Kidney epithelial cell (primary cell): ENCODE results near the gene MRPL20. TPM values are rescaled to one million over a fixed set of nuclear protein-coding genes. Genes with fewer than 3 reads are reported as not detected.

Source experiments
- DNase-seq: peaks from one replicate; pipeline ENCODE4 v3.0.0-alpha.2; 2010; ENCODE audit warnings: low read depth
- H3K27me3 ChIP-seq: 2 replicates; pipeline ENCODE4 v1.6.0; 2011; ENCODE audit warnings: low read length; ENCODE audit not compliant: control insufficient read depth, insufficient read depth
- H3K36me3 ChIP-seq: 2 replicates; pipeline ENCODE4 v1.5.1; 2011; ENCODE audit warnings: low read length; ENCODE audit not compliant: control insufficient read depth, insufficient read depth
- H3K4me3 ChIP-seq: 2 replicates; pipeline ENCODE4 v1.5.1; 2011; ENCODE audit warnings: low read depth, mild to moderate bottlenecking, control low read depth, low read length
- CTCF ChIP-seq: IDR thresholded peaks from 2 replicates; pipeline ENCODE4 v1.5.1; 2011; ENCODE audit warnings: mild to moderate bottlenecking, moderate library complexity, low read length, control low read depth, inconsistent platforms; ENCODE audit not compliant: insufficient read depth, poor library complexity, severe bottlenecking
- total RNA-seq: library from RNA; depleted of rRNA; stranded (reverse); fragments of >200 nt; gene quantifications from 2 replicates; pipeline ENCODE4 v1.2.3, GENCODE V29; 2015

The MRPL20 gene
- total RNA-seq, 1 donor from 2014 or later: 159 TPM

DNA sequence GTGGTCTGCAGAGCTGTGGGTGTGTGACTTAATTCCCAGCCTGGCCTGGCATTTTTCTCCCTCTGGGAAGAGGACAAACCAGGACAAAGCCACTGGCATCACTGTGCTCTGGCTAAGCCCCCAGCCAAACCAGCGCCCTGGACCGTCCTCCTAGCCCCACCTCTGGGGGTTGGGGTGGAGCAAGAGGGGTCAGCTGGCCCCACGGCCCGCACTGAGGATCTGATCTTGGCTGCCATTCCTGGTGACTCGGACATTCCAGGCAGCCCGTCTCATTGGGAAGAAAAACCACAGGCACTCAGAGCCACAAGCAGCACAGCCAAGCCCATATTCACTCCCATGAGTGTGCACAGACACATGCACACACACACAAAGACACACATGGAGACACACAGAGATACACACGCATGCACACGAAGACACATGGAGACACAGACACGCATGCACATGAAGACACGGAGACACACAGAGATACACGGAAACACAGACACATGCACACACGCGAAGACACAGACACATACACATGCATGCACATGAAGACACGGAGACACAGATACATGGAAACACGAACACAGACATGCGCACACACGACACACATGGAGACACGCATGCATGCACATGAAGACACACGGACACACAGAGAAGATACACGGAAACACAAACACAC is 46.5 kb downstream of the MRPL20 start:
- no peak overlapping the region for H3K4me3 ChIP-seq
- no peaks in the 10 kb centered on the region for H3K36me3 ChIP-seq
- no peaks in the 10 kb centered on the region for H3K27me3 ChIP-seq
- DNase-seq: peak; percentile 82
- no peak for TF ChIP-seq CTCF

DNA sequence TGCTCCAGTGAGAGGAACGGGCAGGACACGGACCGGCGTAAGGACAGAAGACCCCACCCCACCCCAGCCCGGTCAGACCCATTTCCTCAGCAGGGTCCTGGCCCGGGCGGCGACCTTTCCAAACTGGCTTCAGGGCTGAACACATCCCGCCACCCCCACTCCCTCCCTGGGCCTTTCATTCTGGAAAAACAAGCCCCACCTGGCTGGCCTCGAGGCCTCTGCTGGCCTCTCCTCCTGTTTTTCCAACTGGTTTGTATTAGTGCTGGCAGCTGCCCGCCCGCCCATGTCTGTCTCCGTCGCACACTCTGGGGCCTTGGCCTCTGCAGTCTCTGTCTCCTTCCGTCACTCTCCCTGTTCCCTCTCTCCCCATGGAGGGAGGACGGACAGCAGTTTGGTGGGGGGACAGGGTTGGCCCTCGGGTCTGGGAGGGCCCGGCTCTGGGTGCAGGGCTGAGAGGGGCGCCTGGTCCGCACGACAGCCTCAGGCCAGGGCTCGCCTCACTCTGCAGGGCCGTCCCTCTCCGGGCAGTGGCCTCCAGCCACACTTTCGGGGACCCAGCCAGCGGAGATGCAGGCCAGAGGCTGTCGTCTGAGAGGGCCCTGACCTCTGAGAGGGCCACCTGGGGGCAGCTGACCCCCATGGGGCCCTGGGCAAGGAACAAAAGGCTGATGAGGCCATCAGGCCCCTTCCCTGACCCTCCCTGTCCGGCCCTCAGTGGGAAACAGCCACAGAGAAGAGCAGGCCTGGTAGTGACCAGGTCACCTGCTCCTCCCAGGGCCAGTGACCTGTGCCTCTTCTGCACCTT is 47.2 kb downstream of the MRPL20 start:
- TF ChIP-seq CTCF: no peak
- Histone ChIP-seq H3K4me3 (no peak overlapping the region), H3K36me3 (no peaks in the 10 kb centered on the region), H3K27me3 (peaks cover under 1% of the 10 kb centered on the region)
- DNase-seq: no peak

- TF ChIP-seq CTCF: no peak
- Histone ChIP-seq H3K36me3 (peaks cover 1% of the 10 kb centered on the region), H3K27me3 (peaks cover 7% of the 10 kb centered on the region), H3K4me3 (no peak overlapping the region)
- no peak for DNase-seq
Observed at GRCh38 chr1:1359308-1359663, 47.8 kb downstream of the MRPL20 start.

- no peak for DNase-seq
- Histone ChIP-seq H3K36me3 (peaks cover 1% of the 10 kb centered on the region), H3K27me3 (peaks cover 13% of the 10 kb centered on the region), H3K4me3 (peak within 1 kb of the TSS; percentile 44)
- no peak for TF ChIP-seq CTCF
Observed at GRCh38 chr1:1358433-1359271, 48.4 kb downstream of the MRPL20 start, which contains the start of gene MXRA8. Gene MXRA8 (minus strand): TSS chr1:1358555. CDS start chr1:1358504, 51 bp downstream.

- no peak for TF ChIP-seq CTCF
- peak overlapping the region; percentile 44 for H3K4me3 ChIP-seq
- peaks cover 1% of the 10 kb centered on the region for H3K36me3 ChIP-seq
- H3K27me3 ChIP-seq: peaks cover 15% of the 10 kb centered on the region
- DNase-seq: no peak
Observed at GRCh38 chr1:1357871-1358432, 49.1 kb downstream of the MRPL20 start.
